GM23338 (cell line): Measurements from ENCODE around the gene HAPLN2. TPM values are rescaled to one million over a fixed set of nuclear protein-coding genes. Genes with fewer than 3 reads are reported as not detected.

Experiments
- ATAC-seq: fragments of 200-7000 bp; cut with Tn5 transposase; 3 replicates; pipeline ENCODE4 v1.9.1; 2020
- DNase-seq: peaks from one replicate; pipeline ENCODE4 v3.0.0-alpha.2; 2015; ENCODE audit warnings: low spot score
- H2AFZ ChIP-seq: fragments of 200-600 bp; sonication (generic); 2 replicates; pipeline ENCODE4 v1.8.0; 2016; ENCODE audit warnings: antibody characterized with exemption, mild to moderate bottlenecking, moderate library complexity
- H3F3A ChIP-seq: fragments of 200-600 bp; sonication (generic); replicated peaks from 2 replicates; pipeline ENCODE4 v1.8.0; 2017; ENCODE audit warnings: antibody characterized with exemption, mixed run types, low read depth
- H3K27ac ChIP-seq: fragments of 200-600 bp; sonication (generic); 2 replicates; pipeline ENCODE4 v1.6.1; 2016; ENCODE audit warnings: low read depth
- H3K27me3 ChIP-seq: fragments of 200-600 bp; sonication (generic); 2 replicates; pipeline ENCODE4 v1.8.0; 2016; ENCODE audit warnings: mild to moderate bottlenecking, mixed run types, moderate library complexity; ENCODE audit not compliant: insufficient read depth
- H3K36me3 ChIP-seq: fragments of 200-600 bp; sonication (generic); 2 replicates; pipeline ENCODE4 v1.8.0; 2016; ENCODE audit warnings: mild to moderate bottlenecking; ENCODE audit not compliant: insufficient read depth
- H3K4me1 ChIP-seq: fragments of 200-600 bp; sonication (generic); 2 replicates; pipeline ENCODE4 v1.8.0; 2016; ENCODE audit warnings: mild to moderate bottlenecking, moderate library complexity; ENCODE audit not compliant: insufficient read depth
- H3K4me2 ChIP-seq: fragments of 200-600 bp; sonication (generic); 2 replicates; pipeline ENCODE4 v1.7.1; 2017; ENCODE audit warnings: mixed run types
- H3K4me3 ChIP-seq: fragments of 200-600 bp; sonication (generic); 2 replicates; pipeline ENCODE4 v1.6.1; 2016; ENCODE audit warnings: mixed run types
- H3K79me2 ChIP-seq: fragments of 200-600 bp; sonication (generic); replicated peaks from 2 replicates; pipeline ENCODE4 v1.8.0; 2017; ENCODE audit warnings: mild to moderate bottlenecking; ENCODE audit not compliant: insufficient read depth
- H3K9me2 ChIP-seq: fragments of 200-600 bp; sonication (generic); 2 replicates; pipeline ENCODE4 v1.8.0; 2017; ENCODE audit not compliant: insufficient read depth
- H4K20me1 ChIP-seq: fragments of 200-600 bp; sonication (generic); replicated peaks from 2 replicates; pipeline ENCODE4 v1.8.0; 2017; ENCODE audit warnings: mild to moderate bottlenecking; ENCODE audit not compliant: insufficient read depth
- H3K27ac Mint-ChIP-seq: 2 replicates; pipeline ENCODE4 v1.8.0; 2020; ENCODE audit warnings: inconsistent platforms, mild to moderate bottlenecking, moderate library complexity, mixed read lengths
- H3K27me3 Mint-ChIP-seq: 3 replicates; pipeline ENCODE4 v1.8.0; 2022; ENCODE audit warnings: low read depth, mild to moderate bottlenecking, moderate library complexity, mixed read lengths, inconsistent platforms; ENCODE audit not compliant: insufficient read depth, poor library complexity
- H3K36me3 Mint-ChIP-seq: 3 replicates; pipeline ENCODE4 v1.8.0; 2021; ENCODE audit warnings: low read depth, mild to moderate bottlenecking, inconsistent platforms, moderate library complexity, mixed read lengths
- H3K4me1 Mint-ChIP-seq: 3 replicates; pipeline ENCODE4 v1.8.0; 2020; ENCODE audit warnings: mild to moderate bottlenecking, inconsistent platforms, mixed read lengths
- H3K4me3 Mint-ChIP-seq: 3 replicates; pipeline ENCODE4 v1.8.0; 2021; ENCODE audit warnings: moderate library complexity, mild to moderate bottlenecking, inconsistent platforms, mixed read lengths
- H3K9me3 Mint-ChIP-seq: 3 replicates; pipeline ENCODE4 v1.8.0; 2020; ENCODE audit warnings: moderate library complexity, mild to moderate bottlenecking, inconsistent platforms, mixed read lengths
- CREB1 ChIP-seq: fragments of 250-450 bp; sonication (Bioruptor Pico); IDR thresholded peaks from 2 replicates; pipeline ENCODE4 v1.5.0; 2020; ENCODE audit warnings: low read depth, mild to moderate bottlenecking, moderate library complexity
- CTCF ChIP-seq, 2 experiments: fragments of 200-600 bp in 1 of 2; sonication (generic) in 1 of 2; conservative IDR thresholded peaks; 2 replicates each; pipeline versions ENCODE4 v1.5.1 to v1.6.1; 2016 to 2017; ENCODE audit warnings: antibody characterized with exemption in 2 of 2, low read depth in 2 of 2, mild to moderate bottlenecking in 2 of 2, moderate library complexity in 1 of 2
- ETS1 ChIP-seq: IDR thresholded peaks from 2 replicates; pipeline ENCODE4 v1.6.1; 2016; ENCODE audit warnings: antibody characterized with exemption
- EZH2 ChIP-seq: fragments of 200-600 bp; sonication (generic); IDR thresholded peaks from one replicate; pipeline ENCODE4 v1.8.0; 2017; ENCODE audit warnings: antibody characterized with exemption, mild to moderate bottlenecking, low read depth; ENCODE audit not compliant: unreplicated experiment
- EZH2phosphoT487 ChIP-seq: fragments of 200-600 bp; sonication (generic); IDR thresholded peaks from one replicate; pipeline ENCODE4 v1.8.1; 2018; ENCODE audit warnings: antibody characterized with exemption; ENCODE audit not compliant: unreplicated experiment
- JUNB ChIP-seq: IDR thresholded peaks from one replicate; pipeline ENCODE4 v1.6.1; 2016; ENCODE audit warnings: antibody characterized with exemption; ENCODE audit not compliant: unreplicated experiment
- NANOG ChIP-seq: IDR thresholded peaks from 2 replicates; pipeline ENCODE4 v1.6.1; 2016; ENCODE audit warnings: antibody characterized with exemption, borderline replicate concordance
- POLR2AphosphoS5 ChIP-seq: IDR thresholded peaks from 2 replicates; pipeline ENCODE4 v1.6.1; 2016; ENCODE audit warnings: antibody characterized with exemption, low read depth
- STAT1 ChIP-seq: IDR thresholded peaks from one replicate; pipeline ENCODE4 v1.6.1; 2016; ENCODE audit warnings: antibody characterized with exemption; ENCODE audit not compliant: unreplicated experiment
- ZNF114 ChIP-seq: fragments of 250-450 bp; sonication (Bioruptor Pico); IDR thresholded peaks from 2 replicates; pipeline ENCODE4 v1.5.0; 2020; ENCODE audit warnings: mild to moderate bottlenecking, moderate library complexity
- ZNF331 ChIP-seq: fragments of 250-450 bp; sonication (Bioruptor Pico); IDR thresholded peaks from 2 replicates; pipeline ENCODE4 v1.5.0; 2020; ENCODE audit warnings: low read depth, mild to moderate bottlenecking, moderate library complexity
- ZNF462 ChIP-seq: fragments of 250-450 bp; sonication (Bioruptor Pico); IDR thresholded peaks from 2 replicates; pipeline ENCODE4 v1.5.0; 2020; ENCODE audit warnings: mild to moderate bottlenecking, moderate library complexity
- polyA plus RNA-seq: library from polyadenylated mRNA; unstranded; fragments of >200 nt; fragmentation: Nextera tagmentation; extraction: Ambion mirVana; gene quantifications from 2 replicates; pipeline ENCODE4 v1.2.1, GENCODE V29; 2016
- total RNA-seq: library from RNA; depleted of rRNA; stranded (reverse); fragments of >200 nt; shearing (Covaris generic); gene quantifications from 2 replicates; pipeline ENCODE4 v1.2.3, GENCODE V29; 2014

The HAPLN2 gene
- total and polyA plus RNA-seq, 2 experiments from 2014 or later: 0.53 TPM; not detected in 1

- TF ChIP-seq CREB1 (CRISPR knock-in tag): no peak
- TF ChIP-seq ETS1: no peak
- TF ChIP-seq STAT1: no peak
- no peak for TF ChIP-seq JUNB
Observed at GRCh38 chr1:156586323-156586722, 32.9 kb upstream of the HAPLN2 start (continued).

- no peak overlapping the region for H3K4me3 ChIP-seq
- no peaks in the 10 kb centered on the region for H3K79me2 ChIP-seq
- H3K27me3 ChIP-seq: no peaks in the 10 kb centered on the region
- no peak for ATAC-seq
- Mint-ChIP-seq H3K9me3 (no peaks in the 10 kb centered on the region; the same call in 2 of the 3 replicates), H3K4me1 (peaks cover 33% of the 10 kb centered on the region), H3K4me3 (no peak overlapping the region; the same call in 2 of the 3 replicates), H3K36me3 (no peaks in the 10 kb centered on the region; the same call in 2 of the 3 replicates), H3K27me3 (peaks cover 6% of the 10 kb centered on the region), H3K27ac (no peak overlapping the region)
- no peak for DNase-seq
- peaks cover 5% of the 10 kb centered on the region for H3F3A ChIP-seq
- no peak for TF ChIP-seq JUNB
- no peak for TF ChIP-seq CTCF (conservative IDR thresholded peaks at IDR 0.05; ENCODE audit: low read depth in 2 of 2)
- TF ChIP-seq ZNF114 (CRISPR knock-in tag): no peak
- TF ChIP-seq POLR2AphosphoS5: no peak
- TF ChIP-seq ZNF462 (CRISPR knock-in tag): no peak
- no peak for TF ChIP-seq EZH2phosphoT487
- TF ChIP-seq EZH2: no peak
- TF ChIP-seq NANOG: no peak
- TF ChIP-seq ZNF331 (CRISPR knock-in tag): no peak
- no peak for TF ChIP-seq CREB1 (CRISPR knock-in tag)
- TF ChIP-seq ETS1: no peak
- no peak for TF ChIP-seq STAT1
- H3K4me1 ChIP-seq: peaks cover 17% of the 10 kb centered on the region
- H3K9me2 ChIP-seq: 0 out of 2 replicates have a peak, but pooled peaks cover 3% of the 10 kb centered on the region
- H3K4me2 ChIP-seq: no peak overlapping the region
- no peak overlapping the region for H3K27ac ChIP-seq
- no peaks in the 10 kb centered on the region for H4K20me1 ChIP-seq
- H3K36me3 ChIP-seq: no peaks in the 10 kb centered on the region
- H2AFZ ChIP-seq: no peak overlapping the region
Observed at GRCh38 chr1:156586892-156587477, 32.2 kb upstream of the HAPLN2 start.
